Epithelial cell of esophagus (primary cell): ENCODE data around the gene SHISA4.

Experiments
- DNase-seq: peaks from one replicate; pipeline ENCODE4 v3.0.0; 2010; ENCODE audit warnings: low read depth
- H3K4me3 ChIP-seq: 2 replicates; pipeline ENCODE4 v1.5.1; 2011; ENCODE audit warnings: mild to moderate bottlenecking, low read length, control low read depth
- TF ChIP-seq, protein P1 (sequence below): IDR thresholded peaks from 2 replicates; pipeline ENCODE4 v1.5.1; 2011; ENCODE audit warnings: low read depth, mild to moderate bottlenecking, low read length, control low read depth, inconsistent platforms; ENCODE audit not compliant: insufficient read depth; ENCODE audit errors: missing control alignments

The SHISA4 gene

DNA sequence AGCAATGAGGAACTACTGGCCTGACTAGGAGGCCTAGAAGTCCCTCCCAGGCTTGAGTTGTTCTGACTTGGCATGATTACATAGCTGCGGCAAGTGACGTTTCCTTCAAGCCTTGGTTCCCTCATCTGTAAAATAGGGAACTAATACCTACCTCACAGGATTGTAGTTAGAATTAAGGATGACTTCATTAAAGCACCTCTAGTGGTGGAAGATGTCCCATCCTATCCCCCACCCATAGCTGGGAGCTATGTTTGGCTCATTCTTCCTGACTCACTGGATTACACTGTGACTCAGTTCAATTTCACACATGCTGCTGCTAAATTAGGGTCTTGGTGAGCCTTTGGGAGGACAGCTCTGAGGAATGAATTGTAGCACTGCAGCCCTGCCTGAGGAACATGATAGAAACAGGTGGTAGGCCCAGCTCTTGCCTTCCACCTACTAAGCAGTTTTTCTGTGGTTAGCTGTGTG is 6.0 kb upstream of the SHISA4 start:
- peak; percentile 93 for DNase-seq
- no peak overlapping the region for H3K4me3 ChIP-seq
- TF ChIP-seq, protein P1, sequence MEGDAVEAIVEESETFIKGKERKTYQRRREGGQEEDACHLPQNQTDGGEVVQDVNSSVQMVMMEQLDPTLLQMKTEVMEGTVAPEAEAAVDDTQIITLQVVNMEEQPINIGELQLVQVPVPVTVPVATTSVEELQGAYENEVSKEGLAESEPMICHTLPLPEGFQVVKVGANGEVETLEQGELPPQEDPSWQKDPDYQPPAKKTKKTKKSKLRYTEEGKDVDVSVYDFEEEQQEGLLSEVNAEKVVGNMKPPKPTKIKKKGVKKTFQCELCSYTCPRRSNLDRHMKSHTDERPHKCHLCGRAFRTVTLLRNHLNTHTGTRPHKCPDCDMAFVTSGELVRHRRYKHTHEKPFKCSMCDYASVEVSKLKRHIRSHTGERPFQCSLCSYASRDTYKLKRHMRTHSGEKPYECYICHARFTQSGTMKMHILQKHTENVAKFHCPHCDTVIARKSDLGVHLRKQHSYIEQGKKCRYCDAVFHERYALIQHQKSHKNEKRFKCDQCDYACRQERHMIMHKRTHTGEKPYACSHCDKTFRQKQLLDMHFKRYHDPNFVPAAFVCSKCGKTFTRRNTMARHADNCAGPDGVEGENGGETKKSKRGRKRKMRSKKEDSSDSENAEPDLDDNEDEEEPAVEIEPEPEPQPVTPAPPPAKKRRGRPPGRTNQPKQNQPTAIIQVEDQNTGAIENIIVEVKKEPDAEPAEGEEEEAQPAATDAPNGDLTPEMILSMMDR: peak; percentile 30

DNA sequence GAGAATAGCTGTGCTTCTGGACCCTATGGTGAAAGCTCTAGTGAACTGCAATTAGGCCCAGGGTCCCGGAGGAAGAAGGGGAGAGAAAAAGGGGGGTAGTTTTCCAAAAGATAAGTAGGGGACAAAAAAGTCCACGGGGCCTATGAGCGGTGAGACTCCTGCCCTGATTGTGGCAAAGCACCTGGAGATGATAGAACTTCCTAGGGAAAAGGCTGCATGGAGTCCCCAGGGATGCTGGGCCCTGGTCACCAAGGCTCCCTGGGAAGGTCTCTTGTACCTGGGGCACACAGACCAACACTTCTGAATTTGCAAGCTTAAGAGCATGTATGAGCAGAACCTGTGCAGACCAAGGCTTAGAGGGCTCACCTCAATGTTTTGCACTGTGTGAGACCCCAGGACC is 5.4 kb upstream of the SHISA4 start:
- DNase-seq: no peak
- no peak overlapping the region for H3K4me3 ChIP-seq
- TF ChIP-seq, protein P1: no peak

DNA sequence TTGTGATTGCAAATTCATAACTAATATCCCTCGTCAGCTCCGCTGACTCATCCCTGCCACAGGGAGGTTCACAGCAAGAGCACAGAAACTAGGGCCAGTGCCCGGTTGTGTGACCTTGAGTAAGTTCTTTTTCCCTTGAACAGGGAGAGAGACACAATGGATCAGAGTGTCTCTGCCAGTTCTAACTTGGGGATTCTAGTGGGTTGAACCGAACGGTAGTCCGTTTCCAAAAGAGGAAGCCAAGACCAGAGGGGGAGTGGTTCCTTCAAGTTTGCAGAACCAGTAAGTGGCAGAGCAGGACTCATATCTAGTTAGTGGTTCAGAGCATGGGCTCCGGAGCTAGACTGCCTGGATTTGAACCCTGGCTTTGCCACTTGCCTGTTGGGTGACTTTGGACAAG is 4.9 kb upstream of the SHISA4 start:
- DNase-seq: peak; percentile 75
- TF ChIP-seq, protein P1: no peak
- no peak overlapping the region for H3K4me3 ChIP-seq

DNA sequence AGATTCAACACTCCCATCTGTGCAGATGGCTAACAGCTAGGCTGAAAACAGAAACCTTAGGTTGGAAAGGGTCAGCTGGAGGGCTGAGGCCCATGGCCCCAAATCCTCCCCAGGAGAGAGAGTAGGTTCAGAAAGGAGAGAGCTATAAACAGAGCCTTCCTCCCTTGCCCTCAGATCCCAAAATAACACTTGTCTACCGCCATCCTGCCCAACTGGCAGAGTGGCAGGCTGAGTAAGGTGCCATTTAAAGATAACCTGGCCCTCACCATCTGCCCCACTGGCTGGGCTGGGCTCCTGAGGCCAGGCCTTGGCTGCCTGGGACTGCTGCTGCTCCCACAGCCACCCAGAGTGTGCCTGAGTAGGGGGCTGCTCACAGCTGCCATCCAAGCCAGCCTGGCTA is 4.3 kb upstream of the SHISA4 start:
- H3K4me3 ChIP-seq: no peak overlapping the region
- no peak for DNase-seq
- TF ChIP-seq, protein P1: no peak

DNA sequence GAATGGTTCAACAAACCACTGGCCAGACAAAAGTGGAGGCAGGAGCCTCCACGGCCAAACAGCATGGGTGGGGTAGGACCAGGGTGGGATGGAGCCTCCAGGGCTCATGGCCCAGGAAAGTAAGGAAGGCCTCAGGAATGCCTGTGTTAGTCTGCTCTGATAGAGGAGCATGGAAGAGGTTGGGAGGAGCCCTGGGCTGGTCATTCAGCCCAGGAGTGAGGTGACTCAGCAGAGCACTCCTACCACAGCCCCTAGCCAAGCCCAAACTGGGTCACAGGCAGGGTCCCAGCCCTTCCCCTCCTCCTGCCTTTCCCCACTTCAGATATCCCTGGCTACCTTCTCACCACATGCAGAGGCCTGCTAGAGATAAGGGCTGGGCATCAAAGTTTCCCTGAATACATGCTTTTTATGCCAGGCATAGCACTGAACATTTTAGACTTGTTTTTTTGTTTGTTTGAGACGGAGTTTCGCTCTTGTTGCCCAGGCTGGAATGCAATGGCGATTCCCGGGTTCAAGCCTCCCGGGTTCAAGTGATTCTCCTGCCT is 3.1 kb upstream of the SHISA4 start:
- TF ChIP-seq, protein P1: no peak
- H3K4me3 ChIP-seq: no peak overlapping the region
- peak; percentile 63 for DNase-seq

DNA sequence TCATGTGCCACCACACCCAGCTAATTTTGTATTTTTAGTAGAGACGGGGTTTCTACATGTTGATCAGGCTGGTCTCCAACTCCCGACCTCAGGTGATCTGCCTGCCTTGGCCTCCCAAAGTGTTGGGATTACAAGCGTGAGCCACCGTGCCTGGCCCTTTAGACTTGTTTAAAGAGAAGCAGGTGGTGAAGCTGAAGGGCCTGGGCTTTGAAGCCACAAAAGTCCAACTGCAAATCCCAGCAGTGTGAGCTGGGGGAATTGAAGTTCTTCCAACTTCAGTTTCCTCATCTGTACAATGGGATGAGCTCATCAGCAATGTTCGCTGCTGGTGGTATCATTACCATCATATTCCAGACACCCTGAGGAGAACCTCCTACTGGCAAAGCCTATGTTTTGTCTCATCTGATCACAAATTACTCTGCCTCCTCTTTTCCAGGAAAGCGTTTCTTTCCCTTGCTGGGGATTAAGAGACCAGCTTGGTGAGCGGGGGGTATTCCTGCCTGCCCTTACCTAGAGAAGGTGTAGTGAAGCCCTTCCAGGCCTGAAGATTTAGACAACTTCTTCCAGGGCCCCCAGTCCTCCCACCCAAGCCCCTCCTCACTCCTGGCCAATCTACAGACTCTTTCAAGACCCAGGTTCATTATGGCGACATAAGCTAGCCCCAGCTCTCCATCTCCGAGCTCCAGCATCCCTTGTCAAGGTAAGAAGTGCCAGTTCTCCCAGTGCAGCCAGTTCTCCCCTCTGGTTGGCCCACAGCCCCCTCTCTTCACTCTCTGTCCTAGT is 2.4 kb upstream of the SHISA4 start:
- TF ChIP-seq, protein P1: no peak
- DNase-seq: no peak

DNA sequence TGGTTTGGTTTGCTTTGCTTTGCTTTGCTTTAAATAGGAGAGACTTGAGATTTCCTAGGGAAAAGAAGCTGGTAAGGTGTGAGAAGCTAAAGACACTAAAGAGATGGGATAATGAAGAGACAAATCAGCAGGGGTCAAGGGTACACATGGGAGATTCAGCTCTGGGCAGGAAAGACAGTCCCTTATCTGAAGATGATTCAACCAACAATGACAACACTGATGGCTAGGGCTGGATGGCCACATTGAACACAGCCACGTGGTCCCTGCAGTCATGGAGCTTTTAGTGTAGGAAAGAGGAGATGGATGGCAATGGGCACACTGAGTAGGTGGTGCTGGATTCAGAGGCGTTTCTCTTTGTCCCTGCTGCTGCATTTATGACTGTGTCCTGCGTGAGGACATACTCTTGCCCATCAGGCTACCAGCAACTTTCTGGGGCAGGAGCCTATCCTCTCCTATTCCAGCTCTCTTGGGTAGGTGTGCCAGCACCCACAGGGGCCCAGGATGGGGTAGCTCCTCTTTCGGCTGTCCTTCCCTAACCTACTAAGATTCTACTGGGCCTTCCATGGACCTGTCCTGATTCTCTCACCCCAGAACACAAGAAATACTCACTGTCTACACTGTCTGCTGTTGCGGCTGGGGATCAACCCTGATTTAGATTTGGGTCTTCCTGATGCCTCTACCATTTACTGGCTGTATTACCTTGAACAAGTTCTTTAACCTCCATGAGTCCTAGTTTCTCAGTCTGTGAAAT is 1.4 kb upstream of the SHISA4 start:
- DNase-seq: no peak
- no peak overlapping the region for H3K4me3 ChIP-seq
- TF ChIP-seq, protein P1: no peak

More for the DNA sequence above, 2.4 kb upstream of the SHISA4 start:
- no peak overlapping the region for H3K4me3 ChIP-seq
